Measurements from ENCODE around the gene GMPPA.

Gene GMPPA

GRCh38 chr2:219506802-219507526 lies 8.3 kb downstream of the GMPPA start:
- DNase-seq = no peak

DNA sequence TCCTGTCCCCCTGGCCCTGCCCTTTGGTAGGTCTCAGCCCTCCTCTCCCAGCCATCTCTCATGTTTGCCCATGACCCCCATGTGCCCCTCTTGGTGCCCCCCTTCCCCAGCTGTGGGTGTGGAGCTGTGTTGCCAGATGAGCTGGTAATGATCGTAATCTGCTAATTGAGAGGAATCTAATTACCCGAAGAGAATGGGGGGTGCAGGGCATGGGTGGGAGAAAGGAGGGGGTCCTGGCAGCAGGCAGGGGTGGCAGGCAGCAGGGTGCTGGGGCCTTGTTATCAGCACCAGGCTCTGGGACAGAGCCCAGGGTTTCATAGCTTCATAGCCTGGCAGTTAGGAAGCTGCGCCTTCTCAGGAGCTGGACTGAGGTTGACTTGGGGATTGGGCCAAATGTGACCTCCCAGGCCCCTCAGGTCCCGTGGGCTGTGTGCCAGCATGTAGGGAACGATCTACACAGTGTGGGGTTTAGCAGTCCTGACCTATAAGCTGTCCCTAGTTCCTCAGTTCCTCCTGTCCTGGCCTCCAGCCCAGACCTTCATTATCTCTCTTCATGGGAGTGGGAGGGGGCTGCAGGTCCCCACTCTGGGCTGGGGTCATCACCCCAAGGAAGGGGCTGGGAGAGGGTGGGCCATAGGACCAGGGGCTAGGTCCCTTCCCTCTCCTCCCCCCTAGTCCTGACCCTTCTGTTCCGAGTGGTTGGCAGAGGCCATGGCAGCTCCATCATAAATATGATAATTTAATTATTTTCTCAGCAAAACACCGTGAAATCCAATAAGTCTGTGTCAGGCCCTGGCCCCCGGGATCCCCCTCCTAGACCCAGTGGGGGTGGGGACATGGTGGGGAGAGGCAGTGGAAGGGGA lies 9.1 kb downstream of the GMPPA start:
- no peak for DNase-seq

GRCh38 chr2:219508444-219508734 lies 9.7 kb downstream of the GMPPA start:
- no peak for DNase-seq

DNA sequence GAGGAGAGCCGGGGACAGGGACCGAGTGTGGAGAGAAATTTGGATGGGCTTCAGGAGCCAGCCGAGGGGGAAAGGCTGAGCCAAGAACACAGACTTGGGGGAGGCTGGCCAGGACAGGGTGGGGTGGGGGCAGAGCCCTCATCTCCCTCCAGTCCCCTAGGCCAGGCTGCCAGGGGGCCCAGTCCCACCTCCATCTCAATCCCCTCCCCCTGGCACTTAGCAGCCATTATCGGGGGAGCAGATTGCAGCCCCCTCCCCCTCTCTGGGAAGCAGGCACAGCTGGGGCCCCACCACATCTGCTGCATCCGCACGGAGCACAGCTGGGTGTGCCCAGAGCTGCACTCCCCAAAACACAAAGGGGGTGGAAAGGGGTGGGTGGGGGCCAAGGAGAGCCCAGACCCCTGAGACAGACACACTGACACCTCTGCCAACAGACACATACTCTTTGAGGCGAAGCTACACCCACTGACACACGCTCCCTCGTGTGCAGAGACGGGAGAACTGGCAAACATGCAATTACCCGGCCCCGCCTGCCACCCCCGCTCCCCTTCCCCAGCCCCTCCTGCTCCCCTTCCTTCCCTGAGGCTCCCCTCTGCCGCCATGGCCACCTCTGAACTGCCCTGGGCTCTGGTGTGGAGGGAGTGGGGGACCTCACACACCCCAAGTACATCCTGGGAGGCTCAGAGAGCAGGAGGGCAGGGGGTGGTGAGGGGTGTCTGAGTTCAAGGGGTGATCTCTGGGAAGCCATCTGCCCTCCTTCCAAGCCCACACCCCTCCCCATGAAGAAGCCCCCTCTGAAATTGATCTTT lies 10.5 kb downstream of the GMPPA start:
- DNase-seq = peak; percentile 59

- peak; percentile 76 for DNase-seq
These were observed 11.3 kb downstream of the GMPPA start for GRCh38 chr2:219509780-219510511.

- DNase-seq = no peak
These were observed 11.9 kb downstream of the GMPPA start for GRCh38 chr2:219510512-219511135.

- DNase-seq = no peak
These were observed 13.0 kb downstream of the GMPPA start for GRCh38 chr2:219511547-219512325.

DNA sequence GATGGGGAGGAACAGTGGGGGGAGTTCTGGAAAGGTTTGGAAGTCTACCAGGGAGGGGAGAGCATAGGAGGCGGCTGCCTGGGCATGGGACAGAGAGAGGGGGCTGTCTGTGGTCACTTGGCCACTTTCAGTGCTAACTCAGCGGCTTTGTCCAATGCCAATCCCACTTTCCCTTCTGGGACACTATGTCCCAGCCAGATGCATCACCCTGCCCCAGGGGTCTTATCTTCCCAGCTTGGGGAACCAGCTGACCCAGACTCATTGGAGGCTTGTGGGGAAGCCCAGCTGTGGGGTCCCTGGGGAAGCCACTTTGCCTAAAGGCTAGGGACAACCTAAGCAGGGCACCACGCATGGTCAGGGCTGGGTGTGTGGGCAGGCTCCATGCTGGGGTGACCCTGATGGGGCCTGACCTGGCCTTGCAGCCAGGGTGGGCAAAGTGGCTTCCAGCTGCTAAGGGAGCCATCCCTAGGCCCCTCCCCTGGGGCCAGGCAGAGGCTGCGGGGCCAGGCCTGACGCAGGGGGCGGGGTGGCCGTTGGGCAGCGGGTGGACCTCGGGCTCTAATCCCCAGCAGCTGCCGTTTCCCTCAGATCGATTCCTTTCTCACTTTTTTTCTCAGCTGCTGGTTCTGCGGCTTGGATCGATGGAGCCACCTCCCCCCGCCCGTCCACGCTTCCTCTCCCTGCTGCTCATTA lies 14.0 kb downstream of the GMPPA start:
- DNase-seq = no peak

DNA sequence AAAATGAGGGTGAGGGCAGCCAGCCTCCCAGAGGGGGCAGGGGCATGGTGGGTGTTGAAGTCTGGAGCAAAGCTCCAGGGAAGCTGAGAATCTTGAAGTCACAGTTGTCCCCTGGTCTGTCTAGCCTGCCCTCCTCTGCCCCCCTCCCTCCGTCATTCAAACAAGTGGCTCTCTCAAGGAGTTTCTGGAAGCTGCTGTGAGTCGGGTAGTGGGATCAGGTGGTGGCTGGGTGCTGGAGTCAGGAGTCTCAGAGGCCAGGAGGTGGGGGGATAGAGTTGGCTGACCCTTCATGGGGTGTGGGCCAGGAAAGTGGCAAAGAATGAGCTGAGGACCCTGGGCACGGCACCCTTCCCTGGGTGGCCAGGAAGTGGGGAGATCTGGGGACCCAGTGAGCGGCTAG lies 15.1 kb downstream of the GMPPA start:
- DNase-seq = no peak

DNA sequence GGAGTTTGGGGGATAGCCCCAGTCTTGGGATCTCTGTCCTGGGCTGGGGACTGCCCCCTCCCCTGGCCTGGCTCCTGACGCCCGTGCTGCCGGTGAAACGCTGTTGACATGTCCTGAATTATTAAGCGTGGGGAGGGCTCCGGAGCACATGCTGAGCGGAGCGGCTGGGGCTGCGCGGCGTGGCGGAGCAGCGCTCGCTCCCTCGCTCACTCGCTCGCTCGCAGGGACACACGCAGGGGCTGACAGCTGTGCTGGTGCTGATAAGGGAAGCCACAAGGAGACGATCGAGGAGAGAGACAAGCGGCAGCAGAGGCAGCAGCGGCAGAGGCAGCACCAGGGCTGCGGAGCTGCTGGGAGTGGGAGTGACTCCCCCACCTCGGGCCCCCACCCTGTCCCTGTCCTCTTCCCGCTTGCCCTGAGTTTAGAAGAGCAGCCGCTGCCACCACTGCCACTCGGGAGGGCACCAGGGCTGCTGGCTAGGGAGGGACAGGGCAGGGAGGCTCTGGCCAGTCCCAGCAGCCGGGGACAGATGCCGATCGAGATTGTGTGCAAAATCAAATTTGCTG lies 15.6 kb downstream of the GMPPA start, which contains the start of gene ASIC4:
Gene ASIC4, plus strand, starts transcription at position 287 of the 566 bp plus-strand sequence. Its CDS starts 243 bp downstream, at position 530.
- DNase-seq = no peak

DNA sequence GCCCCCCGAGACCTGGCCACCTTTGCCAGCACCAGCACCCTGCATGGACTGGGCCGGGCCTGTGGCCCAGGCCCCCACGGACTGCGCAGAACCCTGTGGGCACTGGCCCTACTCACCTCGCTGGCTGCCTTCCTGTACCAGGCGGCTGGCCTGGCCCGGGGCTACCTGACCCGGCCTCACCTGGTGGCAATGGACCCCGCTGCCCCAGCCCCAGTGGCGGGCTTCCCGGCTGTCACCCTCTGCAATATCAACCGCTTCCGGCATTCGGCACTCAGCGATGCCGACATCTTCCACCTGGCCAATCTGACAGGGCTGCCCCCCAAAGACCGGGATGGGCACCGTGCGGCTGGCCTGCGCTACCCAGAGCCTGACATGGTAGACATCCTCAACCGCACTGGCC lies 16.1 kb downstream of the GMPPA start:
- DNase-seq = no peak

GRCh38 chr2:219515874-219516629 lies 17.4 kb downstream of the GMPPA start:
- no peak for DNase-seq

DNA sequence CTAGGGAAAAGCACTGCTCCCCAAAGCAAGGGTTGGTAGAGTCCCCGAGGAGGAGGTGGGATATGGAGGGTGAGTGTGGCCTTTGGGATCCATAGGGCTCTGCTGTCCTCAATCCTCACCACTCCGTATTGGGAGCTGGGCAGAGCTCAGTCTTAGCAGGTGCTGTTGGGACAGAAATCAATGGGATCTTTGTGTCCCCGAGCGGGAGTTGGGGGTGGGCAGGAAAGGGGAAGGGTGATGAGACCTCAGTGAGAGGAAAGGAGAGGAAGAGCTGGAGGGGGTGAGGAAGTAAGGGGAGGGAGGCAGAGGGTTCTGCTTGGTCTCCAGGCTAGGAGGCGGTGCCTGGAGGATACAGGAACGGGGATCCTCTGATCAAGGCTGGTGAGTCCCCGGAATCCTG lies 18.2 kb downstream of the GMPPA start:
- DNase-seq = no peak

DNA sequence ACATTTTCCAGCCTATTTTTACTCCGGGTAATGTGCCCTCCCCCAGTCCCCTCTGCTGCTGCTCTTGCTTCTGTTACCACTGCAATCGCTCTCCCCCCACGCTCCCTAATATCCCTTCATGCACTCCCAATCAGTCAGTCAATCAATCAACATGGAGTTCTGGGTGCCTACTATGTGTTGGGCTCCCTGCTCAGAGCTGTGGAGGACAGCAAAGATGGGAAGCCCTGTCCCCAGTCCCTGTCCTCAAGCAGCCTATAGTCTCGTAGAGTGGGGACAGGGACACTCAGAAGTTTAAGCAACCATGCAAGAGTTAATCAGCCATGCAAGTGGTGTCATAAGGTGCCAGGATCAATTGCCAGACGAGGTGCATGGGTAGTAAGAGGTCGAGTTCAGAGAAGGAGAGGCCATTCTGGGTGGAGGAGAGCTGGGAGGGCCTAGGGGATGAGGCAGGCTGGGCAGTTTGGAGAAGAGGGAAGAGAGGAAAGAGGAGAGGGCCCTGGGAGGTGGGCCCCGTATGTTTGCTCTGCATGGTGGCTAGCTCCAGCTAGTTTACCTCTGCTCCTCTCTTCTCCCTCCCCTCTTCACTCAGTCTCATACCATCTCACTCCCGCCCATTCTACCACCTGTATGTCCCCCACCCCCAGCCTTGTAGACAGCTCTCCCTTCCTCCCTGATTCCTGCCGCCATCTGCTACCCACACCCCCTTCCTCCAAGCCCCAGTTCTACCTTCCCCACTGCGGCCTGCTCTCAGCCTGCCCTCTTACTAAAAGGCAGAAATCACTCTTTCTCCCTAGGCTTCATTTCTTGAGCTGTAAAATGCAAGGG lies 19.5 kb downstream of the GMPPA start:
- DNase-seq = no peak

DNA sequence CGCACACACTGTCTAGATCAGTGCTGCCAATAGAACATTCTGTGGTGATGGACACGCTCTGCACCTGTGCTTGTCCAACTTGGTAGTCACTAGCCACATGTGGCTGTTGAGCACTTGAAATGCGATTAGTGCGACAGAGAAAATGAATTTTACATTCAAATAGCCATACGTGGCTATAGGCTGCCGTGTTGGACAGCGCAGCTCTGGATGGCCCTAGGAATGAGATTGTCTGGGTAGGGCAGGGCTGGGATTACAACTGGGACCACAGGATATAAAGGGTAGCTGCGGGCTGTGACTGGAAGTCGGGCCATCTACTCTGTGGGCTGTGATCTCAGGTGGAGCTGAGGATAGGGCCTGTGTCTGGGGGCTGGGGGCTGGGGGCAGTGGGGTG lies 20.8 kb downstream of the GMPPA start:
- DNase-seq = no peak

DNA sequence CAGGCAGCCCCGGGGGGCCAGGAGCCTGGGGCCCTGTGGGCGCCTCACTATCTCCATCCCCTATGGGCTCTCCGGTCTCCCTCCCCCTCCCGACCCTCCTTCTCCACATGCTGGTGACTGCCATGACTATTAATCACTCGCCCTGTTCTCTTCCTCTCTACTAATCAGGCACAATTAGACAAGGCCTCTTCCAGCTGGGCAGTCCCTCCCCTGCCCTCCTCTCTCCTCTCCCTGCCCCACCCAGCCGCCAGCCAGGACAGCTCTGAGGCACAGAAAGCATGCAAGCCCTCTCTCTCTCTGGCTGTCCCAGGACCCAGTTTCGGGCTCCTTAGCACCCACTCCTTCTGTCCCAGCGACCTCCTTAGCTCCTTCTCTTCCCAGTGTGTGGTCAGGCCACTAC lies 21.4 kb downstream of the GMPPA start:
- DNase-seq = no peak

DNA sequence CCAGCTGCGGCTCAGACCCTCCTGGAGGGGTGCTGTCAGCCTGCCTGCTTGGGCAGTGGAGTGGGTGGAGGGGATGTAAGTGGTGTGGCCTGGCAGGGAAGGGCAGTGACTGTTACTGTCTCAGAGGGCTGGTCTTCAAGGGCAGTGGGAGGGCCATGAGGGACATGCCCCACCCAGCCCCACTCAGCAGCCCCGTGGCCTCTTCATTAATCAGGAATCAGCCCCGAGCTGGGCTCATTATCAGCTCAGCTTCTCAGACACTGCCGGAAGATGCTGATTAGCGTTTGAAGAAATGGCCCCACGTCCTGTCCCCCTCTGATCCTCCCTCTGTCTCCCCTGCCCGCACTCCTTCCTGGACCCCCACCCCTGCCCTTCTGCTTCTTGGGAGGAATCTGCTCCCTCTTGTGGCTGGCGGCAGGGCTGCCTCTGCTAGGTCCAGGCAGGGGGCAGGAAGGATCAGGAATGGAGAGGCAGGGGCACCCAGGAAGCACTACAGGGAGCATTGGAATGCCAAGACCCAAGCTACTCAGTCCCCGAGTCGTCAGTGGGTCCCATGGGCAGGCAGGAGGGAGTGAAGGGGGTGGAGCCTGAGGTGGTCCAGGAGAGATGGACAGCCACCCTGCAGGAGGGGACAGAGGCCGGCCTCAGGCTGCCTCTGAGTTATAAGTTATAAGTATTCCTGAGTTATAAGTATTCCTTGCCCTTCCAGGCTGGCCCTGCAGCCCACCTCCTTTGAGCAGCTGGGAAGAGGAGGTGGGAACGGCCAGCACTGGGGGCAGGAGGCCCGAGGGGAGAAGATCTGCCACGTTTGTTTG lies 22.6 kb downstream of the GMPPA start:
- DNase-seq = no peak
